ENCODE data around the gene CA10. TPM values are rescaled to one million over a fixed set of nuclear protein-coding genes. Genes with fewer than 3 reads are reported as not detected.

The CA10 gene
- total and polyA plus RNA-seq, 9 of the 15 experiments (the other 6 are each of a cell fraction or from before 2014, with no cell fraction given): not detected

- TF ChIP-seq KDM4B (IDR thresholded peaks at IDR 0.05; ENCODE audit: borderline replicate concordance in 2 of 2, low read depth in 1 of 2): no peak
Measured at GRCh38 chr17:51921500-51921899, 237.0 kb downstream of the CA10 start (continued).

- CTCF ChIA-PET (ENCODE audit: low intra/inter-chr PET ratio): no interaction called here
- TF ChIP-seq THAP7 (CRISPR knock-in tag; IDR thresholded peaks at IDR 0.05) (no peak), PML (IDR thresholded peaks at IDR 0.05; ENCODE audit: low read length) (no peak), ZNF282 (CRISPR knock-in tag; IDR thresholded peaks at IDR 0.05) (no peak), ZNF79 (CRISPR knock-in tag; IDR thresholded peaks at IDR 0.05; ENCODE audit: low read depth) (no peak)
- no peaks in the 10 kb centered on the region for H3K9me1 ChIP-seq (ENCODE audit: control insufficient read depth, insufficient read depth, low read length)
- intact Hi-C loops (cut with micrococcal nuclease) (no loop called here), in situ Hi-C loops (cut with MboI) (no loop called here)
- H2AFZ ChIP-seq (ENCODE audit: low read depth, low read length): no peak overlapping the region
- no peaks in the 10 kb centered on the region for H3K27me3 ChIP-seq (ENCODE audit: control insufficient read depth in 2 of 2, insufficient read depth in 2 of 2, low read length in 2 of 2)
- no peaks in the 10 kb centered on the region for H3K79me2 ChIP-seq (ENCODE audit: control insufficient read depth, insufficient read depth, low read length)
- ATAC-seq (no peak), DNase-seq (ENCODE audit: extremely low read depth in 1 of 4, low spot score in 3 of 4) (no peak), FAIRE-seq (no peak)
- no peak overlapping the region for H3K4me3 ChIP-seq
- H3K36me3 ChIP-seq (ENCODE audit: control insufficient read depth, insufficient read depth, low read length): no peaks in the 10 kb centered on the region
- POLR2A ChIA-PET: no interaction called here
- no peak overlapping the region for H3K4me2 ChIP-seq (ENCODE audit: insufficient read depth, low read length)
- no peak overlapping the region for H3K27ac ChIP-seq (ENCODE audit: extremely low read depth, low read depth, low read length)
- H4K20me1 ChIP-seq (replicated peaks; ENCODE audit: control insufficient read depth, insufficient read depth, low read length): no peaks in the 10 kb centered on the region
- no peak overlapping the region for H3K9ac ChIP-seq (ENCODE audit: insufficient read depth in 1 of 2, low read depth in 2 of 2, low read length in 2 of 2)
- no peaks in the 10 kb centered on the region for H3K4me1 ChIP-seq (replicated peaks in 1 of 2; ENCODE audit: control insufficient read depth in 2 of 2, insufficient read depth in 2 of 2, low read length in 2 of 2)
- H3K9me3 ChIP-seq (replicated peaks; ENCODE audit: control insufficient read depth, insufficient read depth, low read depth, low read length): no peaks in the 10 kb centered on the region
- BruUV-seq (replicated peaks): no TSS peak
Measured at GRCh38 chr17:51914577-51914976, 243.9 kb downstream of the CA10 start.

All from K562 (cell line).